SK-N-SH treated with all-trans-retinoic acid at 6 μM for 48 hours (cell line): ENCODE data around the gene FGB.

ENCODE experiments used
- ARNTL ChIP-seq: fragments of 450-650 bp; formaldehyde crosslinking; IDR thresholded peaks from 2 replicates; pipeline ENCODE4 v1.5.0; 2020; ENCODE audit warnings: low read depth, mild to moderate bottlenecking, moderate library complexity, borderline replicate concordance
- BACH2 ChIP-seq: fragments of 250-450 bp; sonication (Bioruptor Pico); IDR thresholded peaks from 2 replicates; pipeline ENCODE4 v1.9.0; 2021; ENCODE audit warnings: mild to moderate bottlenecking, borderline replicate concordance
- CREB5 ChIP-seq: fragments of 250-450 bp; sonication (Bioruptor Pico); IDR thresholded peaks from 2 replicates; pipeline ENCODE4 v1.5.1; 2020; ENCODE audit warnings: low read depth, mild to moderate bottlenecking, moderate library complexity
- PATZ1 ChIP-seq: fragments of 250-450 bp; sonication (Bioruptor Pico); IDR thresholded peaks from 2 replicates; pipeline ENCODE4 v1.8.0; 2020; ENCODE audit warnings: mild to moderate bottlenecking, moderate library complexity, borderline replicate concordance
- RARB ChIP-seq: fragments of 250-450 bp; sonication (Bioruptor Pico); IDR thresholded peaks from 2 replicates; pipeline ENCODE4 v1.8.0; 2021; ENCODE audit warnings: mild to moderate bottlenecking, moderate library complexity
- TCF4 ChIP-seq: fragments of 250-450 bp; sonication (Bioruptor Pico); IDR thresholded peaks from 2 replicates; pipeline ENCODE4 v1.8.0; 2021; ENCODE audit warnings: mild to moderate bottlenecking, moderate library complexity, borderline replicate concordance
- ZC3H10 ChIP-seq: fragments of 250-450 bp; sonication (Bioruptor Pico); IDR thresholded peaks from 2 replicates; pipeline ENCODE4 v1.5.1; 2021; ENCODE audit warnings: mild to moderate bottlenecking, moderate library complexity
- ZFP30 ChIP-seq: fragments of 450-650 bp; formaldehyde crosslinking; IDR thresholded peaks from 2 replicates; pipeline ENCODE4 v1.5.0; 2022; ENCODE audit warnings: mild to moderate bottlenecking, moderate library complexity
- ZNF8 ChIP-seq: fragments of 450-650 bp; formaldehyde crosslinking; IDR thresholded peaks from 2 replicates; pipeline ENCODE4 v1.5.0; 2020; ENCODE audit warnings: mild to moderate bottlenecking, moderate library complexity

- no peak for TF ChIP-seq ZFP30
- TF ChIP-seq BACH2, result no peak
- TF ChIP-seq ARNTL (CRISPR knock-in tag), result no peak
- TF ChIP-seq TCF4 (CRISPR knock-in tag), result no peak
- no peak for TF ChIP-seq CREB5 (CRISPR knock-in tag)
- no peak for TF ChIP-seq PATZ1
- no peak for TF ChIP-seq RARB (CRISPR knock-in tag)
- TF ChIP-seq ZNF8, result no peak
- no peak for TF ChIP-seq ZC3H10 (CRISPR knock-in tag)
Measured at GRCh38 chr4:154612472-154613414, 49.9 kb downstream of the FGB start, which contains the start of gene FGG.
